H1 (cell line): ENCODE data around the gene ABL1. TPM values are rescaled to one million over a fixed set of nuclear protein-coding genes. Genes with fewer than 3 reads are reported as not detected.

Source experiments
- CTCF ChIA-PET: fragments of 300-600 bp; sonication (Branson Sonifier 250); formaldehyde crosslinking; loops from one replicate; lab custom pipeline; 2021; ENCODE audit not compliant: partially characterized antibody; lab: Charles Lee
- POLR2A ChIA-PET: fragments of 300-600 bp; sonication (Branson Sonifier 250); formaldehyde crosslinking; loops from one replicate; lab custom pipeline; 2021; ENCODE audit warnings: inconsistent platforms; ENCODE audit not compliant: partially characterized antibody; lab: Charles Lee
- DNase-seq, 2 experiments: peaks; one replicate each; pipeline versions ENCODE4 v3.0.0 to v3.0.0-alpha.2; 2010 to 2022; ENCODE audit warnings: low spot score in 2 of 2, low read depth in 1 of 2, mixed read lengths in 1 of 2
- FAIRE-seq: peaks from 2 replicates; lab custom pipeline; 2011; peaks lifted over from hg19 to GRCh38; lab: Jason Lieb, UNC
- H2AFZ ChIP-seq: 2 replicates; pipeline ENCODE4 v1.8.1; 2012; ENCODE audit warnings: low read length, inconsistent platforms
- H2AK5ac ChIP-seq: 2 replicates; pipeline ENCODE4 v1.6.1; 2013; ENCODE audit warnings: low read depth, low read length
- H2BK120ac ChIP-seq: replicated peaks from 2 replicates; pipeline ENCODE3; 2013; ENCODE audit warnings: low read depth, low read length, inconsistent platforms
- H2BK12ac ChIP-seq: 2 replicates; pipeline ENCODE4 v1.6.1; 2013; ENCODE audit warnings: low read depth, low read length
- H2BK15ac ChIP-seq: 2 replicates; pipeline ENCODE4 v1.6.1; 2013; ENCODE audit warnings: low read length
- H2BK20ac ChIP-seq: 2 replicates; pipeline ENCODE4 v1.6.1; 2013; ENCODE audit warnings: low read length
- H2BK5ac ChIP-seq: 2 replicates; pipeline ENCODE4 v1.6.1; 2013; ENCODE audit warnings: low read depth, low read length
- H3K14ac ChIP-seq: 2 replicates; pipeline ENCODE4 v1.6.1; 2013; ENCODE audit warnings: inconsistent platforms; ENCODE audit not compliant: insufficient read length
- H3K18ac ChIP-seq: 2 replicates; pipeline ENCODE4 v1.6.1; 2013; ENCODE audit warnings: low read length; ENCODE audit errors: extremely low read depth
- H3K23ac ChIP-seq: 2 replicates; pipeline ENCODE4 v1.6.1; 2013; ENCODE audit warnings: inconsistent platforms; ENCODE audit not compliant: insufficient read length
- H3K23me2 ChIP-seq: 2 replicates; pipeline ENCODE4 v1.6.1; 2013; ENCODE audit warnings: low read depth, low read length
- H3K27ac ChIP-seq: 2 replicates; pipeline ENCODE4 v1.6.1; 2011; ENCODE audit warnings: low read depth, low read length, inconsistent platforms
- H3K27me3 ChIP-seq, 4 experiments: replicated peaks in 1 of 4; 1 replicate in 1 of 4; 2 replicates in 3 of 4; pipeline versions ENCODE4 v1.6.1 to v1.8.1; 2011 to 2013; ENCODE audit warnings: low read length in 3 of 4, mild to moderate bottlenecking in 3 of 4, inconsistent platforms in 2 of 4, mixed read lengths in 2 of 4, moderate library complexity in 1 of 4; ENCODE audit not compliant: control insufficient read depth in 3 of 4, insufficient read depth in 3 of 4; ENCODE audit errors: extremely low read depth in 1 of 4
- H3K36me3 ChIP-seq, 4 experiments: 2 replicates each; pipeline versions ENCODE4 v1.6.1 to v1.8.1; 2011 to 2013; ENCODE audit warnings: mild to moderate bottlenecking in 4 of 4, low read length in 3 of 4, moderate library complexity in 2 of 4, control low read depth in 1 of 4, inconsistent platforms in 1 of 4; ENCODE audit not compliant: insufficient read depth in 4 of 4, control insufficient read depth in 2 of 4
- H3K4ac ChIP-seq: replicated peaks from 2 replicates; pipeline ENCODE3; 2013; ENCODE audit warnings: low read length, low read depth, mixed read lengths, inconsistent platforms; ENCODE audit not compliant: insufficient read length
- H3K4me1 ChIP-seq, 4 experiments: replicated peaks in 1 of 4; 1 replicate in 1 of 4; 2 replicates in 3 of 4; pipeline versions ENCODE4 v1.6.1 to v1.8.1; 2011 to 2013; ENCODE audit warnings: low read length in 3 of 4, inconsistent platforms in 2 of 4, mixed read lengths in 1 of 4; ENCODE audit not compliant: insufficient read depth in 4 of 4, control insufficient read depth in 3 of 4
- H3K4me2 ChIP-seq, 2 experiments: 2 replicates each; pipeline versions ENCODE4 v1.6.1 to v1.8.1; 2011 to 2013; ENCODE audit warnings: low read depth in 2 of 2, low read length in 2 of 2, control low read depth in 1 of 2, inconsistent platforms in 1 of 2, mild to moderate bottlenecking in 1 of 2; ENCODE audit not compliant: insufficient read depth in 1 of 2
- H3K4me3 ChIP-seq, 4 experiments: fragments of 200-600, 300-600 bp in 1 of 4; sonication (generic), shearing (Covaris generic), sonication (Bioruptor Twin) in 1 of 4; 2 replicates each; pipeline versions ENCODE4 v1.5.1 to v1.8.1; 2011 to 2016; ENCODE audit warnings: low read length in 4 of 4, low read depth in 3 of 4, control low read depth in 2 of 4, inconsistent platforms in 2 of 4, mild to moderate bottlenecking in 2 of 4, mixed read lengths in 1 of 4, moderate library complexity in 1 of 4; ENCODE audit not compliant: insufficient read depth in 2 of 4; ENCODE audit errors: extremely low read depth in 1 of 4
- H3K56ac ChIP-seq: replicated peaks from 2 replicates; pipeline ENCODE3; 2013; ENCODE audit warnings: low read depth, mild to moderate bottlenecking, mixed read lengths, low read length, inconsistent platforms; ENCODE audit not compliant: insufficient read length
- H3K79me1 ChIP-seq: 2 replicates; pipeline ENCODE4 v1.6.1; 2013; ENCODE audit warnings: low read depth, low read length, control low read depth
- H3K79me2 ChIP-seq, 2 experiments: 2 replicates each; pipeline versions ENCODE4 v1.6.1 to v1.8.1; 2012 to 2013; ENCODE audit warnings: low read length in 2 of 2, mild to moderate bottlenecking in 2 of 2, inconsistent platforms in 1 of 2; ENCODE audit not compliant: insufficient read depth in 2 of 2, control insufficient read depth in 1 of 2
- H3K9ac ChIP-seq, 4 experiments: replicated peaks in 1 of 4; 1 replicate in 1 of 4; 2 replicates in 3 of 4; pipeline versions ENCODE4 v1.6.1 to v1.8.1; 2011 to 2013; ENCODE audit warnings: low read depth in 3 of 4, low read length in 3 of 4, control low read depth in 2 of 4, mild to moderate bottlenecking in 2 of 4, moderate library complexity in 2 of 4, inconsistent platforms in 1 of 4; ENCODE audit errors: extremely low read depth in 1 of 4
- H3K9me3 ChIP-seq, 2 experiments: 2 replicates each; pipeline versions ENCODE4 v1.6.1 to v1.8.1; 2012 to 2013; ENCODE audit warnings: mild to moderate bottlenecking in 2 of 2, moderate library complexity in 2 of 2, control low read depth in 1 of 2, inconsistent platforms in 1 of 2, low read depth in 1 of 2, low read length in 1 of 2, mixed read lengths in 1 of 2; ENCODE audit not compliant: insufficient read depth in 2 of 2
- H4K20me1 ChIP-seq, 2 experiments: replicated peaks in 1 of 2; 2 replicates each; pipeline versions ENCODE3 to v1.8.1; 2011 to 2013; ENCODE audit warnings: inconsistent platforms in 2 of 2, low read length in 2 of 2, mild to moderate bottlenecking in 1 of 2; ENCODE audit not compliant: insufficient read depth in 2 of 2, control insufficient read depth in 1 of 2
- H4K5ac ChIP-seq: 2 replicates; pipeline ENCODE4 v1.6.1; 2013; ENCODE audit warnings: low read length, low read depth, mixed read lengths, inconsistent platforms; ENCODE audit not compliant: insufficient read length
- H4K8ac ChIP-seq: 2 replicates; pipeline ENCODE4 v1.8.0; 2013; ENCODE audit warnings: mild to moderate bottlenecking, moderate library complexity, low read length, inconsistent platforms; ENCODE audit not compliant: insufficient read depth; ENCODE audit errors: extremely low read depth
- H4K91ac ChIP-seq: replicated peaks from 2 replicates; pipeline ENCODE3; 2013; ENCODE audit warnings: low read length, mixed read lengths, inconsistent platforms; ENCODE audit not compliant: insufficient read length
- JUN ChIP-seq: IDR thresholded peaks from 2 replicates; pipeline ENCODE4 v1.6.1; 2011; ENCODE audit warnings: low read depth, mild to moderate bottlenecking, improper control_type of control experiment, low read length
- KDM4A ChIP-seq: IDR thresholded peaks from one replicate; pipeline ENCODE4 v1.7.1; 2012; ENCODE audit warnings: low read depth, mild to moderate bottlenecking, moderate library complexity, low read length, inconsistent platforms; ENCODE audit not compliant: severe bottlenecking
- RFX5 ChIP-seq: IDR thresholded peaks from 2 replicates; pipeline ENCODE4 v1.6.1; 2011; ENCODE audit warnings: low read depth, low read length, improper control_type of control experiment, borderline replicate concordance
- WGBS, 2 experiments: shearing (Covaris generic) in 1 of 2; methylation state at CpG; one replicate each; pipeline versions ENCODE4 v1.1.6 to v1.1.7; 2013 to 2015; ENCODE audit warnings: low lambda C conversion rate in 2 of 2, mixed read lengths in 2 of 2, inconsistent platforms in 1 of 2, low coverage in 1 of 2, missing lambda C conversion rate in 1 of 2; ENCODE audit not compliant: insufficient replicate concordance in 2 of 2, insufficient coverage in 1 of 2, insufficient read length in 1 of 2; ENCODE audit errors: extremely low coverage in 1 of 2, missing lambda C conversion rate in 1 of 2; 5-methylcytosine and 5-hydroxymethylcytosine counted together
- polyA plus RNA-seq, 7 experiments: library from polyadenylated mRNA; depleted of rRNA in 3 of 7; stranded (reverse) in 5 of 7; unstranded in 2 of 7; fragments of >200 nt in 5 of 7; fragments of 200-250 nt in 2 of 7; gene quantifications; 1 replicate in 5 of 7; 2 replicates in 1 of 7; 4 replicates in 1 of 7; pipeline versions ENCODE4 v1.2.1 to v1.2.3, GENCODE V29; 2011 to 2013; ENCODE audit warnings: missing spikeins in 2 of 7, mixed read lengths in 2 of 7
- total RNA-seq: library from RNA; stranded (reverse); fragmentation: NEBNext Ultra II Directional; extraction: Animal tissue kit (Norgen Biotek cat#: 25700); gene quantifications from 2 replicates; pipeline ENCODE4 v1.2.1, GENCODE V29; 2021
- TF ChIP-seq, protein P1 (sequence below): IDR thresholded peaks from 2 replicates; pipeline ENCODE4 v1.6.1; 2012; ENCODE audit warnings: inconsistent platforms
- TF ChIP-seq, protein P2 (sequence below), 3 experiments: IDR thresholded peaks; 1 replicate in 2 of 3; 2 replicates in 1 of 3; pipeline versions ENCODE4 v1.5.1 to v1.6.1; 2011; ENCODE audit warnings: low read length in 3 of 3, mild to moderate bottlenecking in 3 of 3, inconsistent platforms in 2 of 3, low read depth in 1 of 3, moderate library complexity in 1 of 3; ENCODE audit not compliant: insufficient read depth in 1 of 3; ENCODE audit errors: control extremely low read depth in 1 of 3

The ABL1 gene
- total and polyA plus RNA-seq, 2 of the 8 experiments (the other 6 are each of a cell fraction or from before 2014, with no cell fraction given) = 35.3 to 104 TPM

DNA sequence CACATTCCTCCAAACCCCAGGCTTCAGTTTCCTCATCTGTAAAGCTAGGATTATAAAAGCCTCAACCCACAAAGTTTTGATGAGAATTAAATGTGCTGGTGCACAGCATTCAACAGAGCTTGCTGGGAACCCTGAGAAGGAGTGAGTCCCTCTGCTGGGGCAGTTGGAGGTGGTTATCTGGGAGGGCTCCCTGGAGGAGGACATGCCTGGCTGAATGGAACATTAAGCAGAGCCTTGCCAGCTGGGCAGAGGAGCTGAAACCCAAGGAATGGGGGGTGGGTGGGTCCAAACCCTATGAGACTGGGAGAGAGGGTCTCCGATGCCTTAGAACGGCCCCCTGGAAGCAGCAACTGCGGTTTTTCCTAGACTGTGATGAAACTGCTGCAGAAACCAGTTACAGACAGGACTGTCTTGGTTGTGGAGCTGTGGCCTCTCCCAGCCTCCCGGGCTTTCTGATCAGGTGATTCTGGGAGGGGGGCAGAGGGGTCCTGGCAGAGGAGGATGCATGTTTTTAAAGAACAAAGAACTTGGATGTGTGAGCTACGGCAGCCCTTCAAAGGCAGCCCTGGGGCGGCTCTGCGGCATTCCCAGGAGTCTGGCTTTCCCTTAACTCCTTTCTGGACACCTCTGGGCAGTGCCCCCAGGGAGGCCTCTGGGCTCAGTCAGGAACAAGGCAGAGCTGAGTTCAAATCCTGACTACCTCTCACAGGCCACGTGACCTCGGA is 83.2 kb downstream of the ABL1 start:
- Histone ChIP-seq H3K18ac (no peak overlapping the region), H4K5ac (no peak overlapping the region), H3K14ac (no peak overlapping the region), H4K91ac (no peak overlapping the region), H3K27me3 (no peaks in the 10 kb centered on the region; a peak in 1 of 7 replicates), H3K36me3 (no peaks in the 10 kb centered on the region), H3K4me2 (no peak overlapping the region), H3K23ac (no peak overlapping the region), H3K56ac (no peak overlapping the region), H2BK20ac (no peak overlapping the region), H4K20me1 (no peaks in the 10 kb centered on the region), H2BK5ac (no peak overlapping the region), H3K9me3 (no peaks in the 10 kb centered on the region), H2BK120ac (no peak overlapping the region), H4K8ac (no peak overlapping the region; the same call in 1 of the 2 replicates), H3K23me2 (no peaks in the 10 kb centered on the region), H3K79me1 (no peaks in the 10 kb centered on the region), H2AFZ (no peak overlapping the region), H3K27ac (no peak overlapping the region), H2AK5ac (no peak overlapping the region), H3K4ac (no peak overlapping the region), H3K79me2 (no peaks in the 10 kb centered on the region), H3K4me3 (no peak overlapping the region), H2BK15ac (no peak overlapping the region), H3K9ac (no peak overlapping the region), H2BK12ac (0 out of 2 replicates have a peak overlapping the region, but pooled peaks have one; percentile 27), H3K4me1 (peaks cover 1 to 20% (median 3%) of the 10 kb centered on the region in 4 experiments)
- POLR2A ChIA-PET = interaction anchor here (1.6 kb wide), 1 partner anchor 8 kb away, joined by 3 read pairs; no protein-coding TSS in a partner anchor
- DNase-seq (no peak), FAIRE-seq (no peak)
- CTCF ChIA-PET = interaction anchor here (0.8 to 3.1 kb wide), 13 partner anchors 9 to 216 kb away, joined by 3 to 16 read pairs (median 5); no protein-coding TSS in a partner anchor
- WGBS, 2 experiments = 94% methylated on average over 9 of the region's 9 CpGs; no CpG with 5 or more reads in 1 of the 2 experiments
- TF ChIP-seq, protein P1, sequence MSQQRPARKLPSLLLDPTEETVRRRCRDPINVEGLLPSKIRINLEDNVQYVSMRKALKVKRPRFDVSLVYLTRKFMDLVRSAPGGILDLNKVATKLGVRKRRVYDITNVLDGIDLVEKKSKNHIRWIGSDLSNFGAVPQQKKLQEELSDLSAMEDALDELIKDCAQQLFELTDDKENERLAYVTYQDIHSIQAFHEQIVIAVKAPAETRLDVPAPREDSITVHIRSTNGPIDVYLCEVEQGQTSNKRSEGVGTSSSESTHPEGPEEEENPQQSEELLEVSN = no peak
- TF ChIP-seq KDM4A (no peak), RFX5 (no peak), JUN (no peak)
- TF ChIP-seq, protein P2, sequence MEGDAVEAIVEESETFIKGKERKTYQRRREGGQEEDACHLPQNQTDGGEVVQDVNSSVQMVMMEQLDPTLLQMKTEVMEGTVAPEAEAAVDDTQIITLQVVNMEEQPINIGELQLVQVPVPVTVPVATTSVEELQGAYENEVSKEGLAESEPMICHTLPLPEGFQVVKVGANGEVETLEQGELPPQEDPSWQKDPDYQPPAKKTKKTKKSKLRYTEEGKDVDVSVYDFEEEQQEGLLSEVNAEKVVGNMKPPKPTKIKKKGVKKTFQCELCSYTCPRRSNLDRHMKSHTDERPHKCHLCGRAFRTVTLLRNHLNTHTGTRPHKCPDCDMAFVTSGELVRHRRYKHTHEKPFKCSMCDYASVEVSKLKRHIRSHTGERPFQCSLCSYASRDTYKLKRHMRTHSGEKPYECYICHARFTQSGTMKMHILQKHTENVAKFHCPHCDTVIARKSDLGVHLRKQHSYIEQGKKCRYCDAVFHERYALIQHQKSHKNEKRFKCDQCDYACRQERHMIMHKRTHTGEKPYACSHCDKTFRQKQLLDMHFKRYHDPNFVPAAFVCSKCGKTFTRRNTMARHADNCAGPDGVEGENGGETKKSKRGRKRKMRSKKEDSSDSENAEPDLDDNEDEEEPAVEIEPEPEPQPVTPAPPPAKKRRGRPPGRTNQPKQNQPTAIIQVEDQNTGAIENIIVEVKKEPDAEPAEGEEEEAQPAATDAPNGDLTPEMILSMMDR (IDR thresholded peaks at IDR 0.05; ENCODE audit: control extremely low read depth in 1 of 3, insufficient read depth in 1 of 3, low read depth in 1 of 3, low read length in 3 of 3) = no peak
